Measurements from ENCODE around the gene ZSWIM8.

DNA sequence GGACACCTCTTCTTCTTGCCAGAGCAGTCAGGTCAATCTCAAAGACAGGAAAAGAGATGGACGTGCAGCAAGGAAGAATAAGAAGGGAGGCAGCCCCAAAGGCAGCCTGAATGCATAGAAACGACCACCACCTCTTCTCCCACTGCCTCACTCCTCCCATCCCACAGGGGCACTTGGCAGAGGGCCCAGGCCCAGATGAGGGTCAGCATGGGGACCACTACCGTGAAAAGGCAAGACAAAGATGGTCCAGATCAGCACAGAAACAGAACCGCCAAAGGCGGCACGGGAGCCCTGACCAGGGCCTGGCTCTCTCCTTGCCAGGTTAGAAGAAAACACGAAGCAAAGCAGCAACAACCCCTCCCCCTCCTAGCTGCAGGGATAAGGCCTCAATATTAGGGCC is 27.9 kb downstream of the ZSWIM8 start:
- no peak for TF ChIP-seq CTCF (conservative IDR thresholded peaks at IDR 0.05)
- TF ChIP-seq ZFX (IDR thresholded peaks at IDR 0.05) = no peak
